GM19193 (cell line): ENCODE data around the gene WNT9B.

Experiments
- POLR2A ChIP-seq: IDR thresholded peaks from 4 replicates; pipeline ENCODE4 v1.6.1; 2011; ENCODE audit not compliant: insufficient read depth, insufficient read length; ENCODE audit errors: extremely low read depth

The WNT9B gene

GRCh38 chr17:46836500-46836899 lies 14.9 kb upstream of the WNT9B start:
- no peak for TF ChIP-seq POLR2A

- no peak for TF ChIP-seq POLR2A
These were observed 13.9 kb upstream of the WNT9B start for GRCh38 chr17:46837521-46837920.

GRCh38 chr17:46839211-46839610 lies 12.2 kb upstream of the WNT9B start:
- no peak for TF ChIP-seq POLR2A

GRCh38 chr17:46841561-46842379 lies 9.6 kb upstream of the WNT9B start:
- no peak for TF ChIP-seq POLR2A

- no peak for TF ChIP-seq POLR2A
These were observed 8.5 kb upstream of the WNT9B start for GRCh38 chr17:46842835-46843234.

GRCh38 chr17:46847204-46848191 lies 3.9 kb upstream of the WNT9B start:
- TF ChIP-seq POLR2A, result no peak

- TF ChIP-seq POLR2A, result no peak
These were observed 2.8 kb upstream of the WNT9B start for GRCh38 chr17:46848534-46848933.

GRCh38 chr17:46850688-46851028 lies 725 bp upstream of the WNT9B start:
- no peak for TF ChIP-seq POLR2A

- TF ChIP-seq POLR2A, result no peak
These were observed 2.6 kb downstream of the WNT9B start for GRCh38 chr17:46853896-46854444.

GRCh38 chr17:46854515-46854914 lies 3.1 kb downstream of the WNT9B start:
- TF ChIP-seq POLR2A, result no peak

GRCh38 chr17:46854948-46855347 lies 3.6 kb downstream of the WNT9B start:
- TF ChIP-seq POLR2A, result no peak

GRCh38 chr17:46857600-46857999 lies 6.2 kb downstream of the WNT9B start:
- TF ChIP-seq POLR2A, result no peak

GRCh38 chr17:46859996-46860395 lies 8.6 kb downstream of the WNT9B start:
- no peak for TF ChIP-seq POLR2A

- no peak for TF ChIP-seq POLR2A
These were observed 11.6 kb downstream of the WNT9B start for GRCh38 chr17:46862949-46863348.

- TF ChIP-seq POLR2A, result no peak
These were observed 12.2 kb downstream of the WNT9B start for GRCh38 chr17:46863383-46864121.
